HepG2 (cell line): Measurements from ENCODE around the gene IL17RB. TPM values are rescaled to one million over a fixed set of nuclear protein-coding genes. Genes with fewer than 3 reads are reported as not detected.

Experiments used
- FOXO1 ChIP-seq: sonication (generic); formaldehyde crosslinking; IDR thresholded peaks from 2 replicates; pipeline ENCODE4 v1.4.0; 2020; ENCODE audit warnings: missing genetic modification reagents
- MAFK ChIP-seq, 2 experiments: IDR thresholded peaks in 1 of 2; conservative IDR thresholded peaks in 1 of 2; 2 replicates each; pipeline ENCODE4 v1.6.1; 2011; ENCODE audit warnings: improper control_type of control experiment in 2 of 2, low read length in 2 of 2
- MED13 ChIP-seq: sonication (generic); formaldehyde crosslinking; IDR thresholded peaks from 2 replicates; pipeline ENCODE4 v1.5.0; 2020; ENCODE audit warnings: missing genetic modification reagents
- NCOA2 ChIP-seq: sonication (generic); formaldehyde crosslinking; IDR thresholded peaks from 2 replicates; pipeline ENCODE4 v1.8.0; 2022; ENCODE audit warnings: inconsistent platforms
- REPIN1 ChIP-seq: sonication (generic); formaldehyde crosslinking; IDR thresholded peaks from 2 replicates; pipeline ENCODE4 v1.8.0; 2022; ENCODE audit warnings: missing genetic modification reagents, low read depth, mild to moderate bottlenecking, borderline replicate concordance
- ZBTB14 ChIP-seq: sonication (generic); formaldehyde crosslinking; IDR thresholded peaks from 2 replicates; pipeline ENCODE4 v1.4.0; 2020; ENCODE audit warnings: missing genetic modification reagents
- ZFYVE20 ChIP-seq: sonication (generic); formaldehyde crosslinking; IDR thresholded peaks from 2 replicates; pipeline ENCODE4 v1.8.0; 2023; ENCODE audit warnings: low read depth, mild to moderate bottlenecking, moderate library complexity, missing genetic modification reagents, borderline replicate concordance
- ZNF639 ChIP-seq: conservative IDR thresholded peaks from 2 replicates; pipeline ENCODE4 v1.6.1; 2018; ENCODE audit warnings: missing genetic modification reagents
- ZNF790 ChIP-seq: sonication (generic); formaldehyde crosslinking; IDR thresholded peaks from 2 replicates; pipeline ENCODE4 v1.8.0; 2022; ENCODE audit warnings: missing genetic modification reagents, mild to moderate bottlenecking, borderline replicate concordance
- polyA plus RNA-seq, 8 experiments: library from polyadenylated mRNA; depleted of rRNA in 3 of 8; stranded (reverse) in 7 of 8; unstranded in 1 of 8; fragments of >200 nt; fragmentation: Illumina TruSeq in 4 of 8; extraction: Trizol in 4 of 8; gene quantifications; 2 replicates each; pipeline versions ENCODE4 v1.2.1 to v1.2.3, GENCODE V29; 2011 to 2016; ENCODE audit warnings: low read depth in 4 of 8, missing spikeins in 1 of 8, mixed read lengths in 1 of 8; ENCODE audit not compliant: insufficient read depth in 1 of 8
- total RNA-seq, 5 experiments: library from RNA; depleted of rRNA; stranded (reverse); fragments of >200 nt; fragmentation: Illumina TruSeq; extraction: Trizol; gene quantifications; 2 replicates each; pipeline ENCODE4 v1.2.3, GENCODE V29; 2016; ENCODE audit warnings: low read depth in 1 of 5
- TF ChIP-seq, protein P1 (sequence below): IDR thresholded peaks from 2 replicates; pipeline ENCODE4 v1.6.1; 2016; ENCODE audit warnings: missing genetic modification reagents, missing compliant biosample characterization
- TF ChIP-seq, protein P2 (sequence below): sonication (generic); formaldehyde crosslinking; IDR thresholded peaks from 2 replicates; pipeline ENCODE4 v1.9.0; 2022; ENCODE audit warnings: missing genetic modification reagents, mild to moderate bottlenecking, borderline replicate concordance
- TF ChIP-seq, protein P3 (sequence below): sonication (generic); formaldehyde crosslinking; IDR thresholded peaks from 2 replicates; pipeline ENCODE4 v1.4.0; 2020; ENCODE audit warnings: missing genetic modification reagents, borderline replicate concordance
- TF ChIP-seq, protein P4 (sequence below): sonication (generic); formaldehyde crosslinking; conservative IDR thresholded peaks from 2 replicates; pipeline ENCODE4 v1.8.0; 2022; ENCODE audit warnings: mild to moderate bottlenecking, moderate library complexity, missing genetic modification reagents
- TF ChIP-seq, protein P5 (sequence below): sonication (generic); formaldehyde crosslinking; IDR thresholded peaks from 2 replicates; pipeline ENCODE4 v1.8.0; 2022; ENCODE audit warnings: missing genetic modification reagents, mild to moderate bottlenecking, borderline replicate concordance

The IL17RB gene
- total and polyA plus RNA-seq, 2 of the 13 experiments (the other 11 are each of a cell fraction or from before 2014, with no cell fraction given) = 130 to 190 TPM

DNA sequence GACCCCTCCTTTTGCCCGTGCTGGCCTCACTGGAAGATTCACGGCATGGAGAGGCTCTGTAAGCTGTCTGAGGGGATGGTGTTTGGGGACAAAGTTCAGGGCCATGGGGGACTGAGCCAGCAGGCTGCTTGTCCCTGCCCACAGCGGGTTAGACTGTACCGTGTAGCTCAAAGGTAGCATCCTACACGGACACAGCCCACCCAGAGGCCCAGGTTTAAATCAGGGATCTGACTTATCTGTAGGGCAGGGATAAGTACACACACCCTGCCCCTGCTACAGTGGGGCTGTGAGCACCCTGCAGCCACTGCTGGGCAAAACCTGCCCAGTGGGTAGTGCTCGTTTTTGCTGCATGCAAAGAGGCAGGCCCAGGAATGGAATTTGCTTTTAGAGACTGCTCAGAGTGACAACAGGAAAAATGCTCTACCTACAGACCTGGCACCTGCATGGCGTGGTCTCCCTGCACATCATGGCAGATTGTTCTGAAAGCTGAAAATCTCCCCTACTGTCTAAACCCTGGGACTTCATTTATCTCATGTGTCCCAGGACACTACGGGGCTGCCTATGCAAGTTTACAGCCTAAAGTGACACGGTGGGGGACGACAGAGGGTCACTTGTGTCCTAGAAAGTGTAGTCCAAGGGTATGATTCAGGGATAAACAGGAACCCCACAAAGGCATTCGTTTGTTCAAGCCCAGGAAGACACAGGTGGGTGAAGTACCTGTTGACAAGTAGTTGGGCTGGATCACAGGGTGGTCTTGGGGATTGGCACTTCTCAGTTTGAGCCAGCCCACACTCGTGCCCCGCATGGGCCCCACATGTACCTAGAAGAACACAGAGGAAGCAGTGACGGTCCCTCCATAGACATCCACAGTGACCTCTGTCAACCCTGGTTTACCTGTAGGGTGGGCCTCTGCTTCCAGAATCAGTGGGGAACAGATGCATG, 27.9 kb upstream of the IL17RB start (continued):
- TF ChIP-seq, protein P1, sequence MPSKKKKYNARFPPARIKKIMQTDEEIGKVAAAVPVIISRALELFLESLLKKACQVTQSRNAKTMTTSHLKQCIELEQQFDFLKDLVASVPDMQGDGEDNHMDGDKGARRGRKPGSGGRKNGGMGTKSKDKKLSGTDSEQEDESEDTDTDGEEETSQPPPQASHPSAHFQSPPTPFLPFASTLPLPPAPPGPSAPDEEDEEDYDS (CRISPR knock-in tag) = 0 out of 2 replicates have a peak, but pooled peaks have one; percentile 25
- TF ChIP-seq ZNF790 (CRISPR knock-in tag) (no peak), ZBTB14 (CRISPR knock-in tag) (no peak), ZNF639 (no peak), NCOA2 (peak; percentile 56; the same call in 1 of the 2 replicates), FOXO1 (CRISPR knock-in tag) (peak; percentile 51; the same call in 1 of the 2 replicates), MED13 (CRISPR knock-in tag) (no peak), ZFYVE20 (CRISPR knock-in tag) (no peak), MAFK (conservative IDR thresholded peaks at IDR 0.05 in 1 of 2, IDR thresholded peaks at IDR 0.05 in 1 of 2; ENCODE audit: low read length in 2 of 2) (no peak), REPIN1 (peak; percentile 75; the same call in 1 of the 2 replicates)
- TF ChIP-seq, protein P2, sequence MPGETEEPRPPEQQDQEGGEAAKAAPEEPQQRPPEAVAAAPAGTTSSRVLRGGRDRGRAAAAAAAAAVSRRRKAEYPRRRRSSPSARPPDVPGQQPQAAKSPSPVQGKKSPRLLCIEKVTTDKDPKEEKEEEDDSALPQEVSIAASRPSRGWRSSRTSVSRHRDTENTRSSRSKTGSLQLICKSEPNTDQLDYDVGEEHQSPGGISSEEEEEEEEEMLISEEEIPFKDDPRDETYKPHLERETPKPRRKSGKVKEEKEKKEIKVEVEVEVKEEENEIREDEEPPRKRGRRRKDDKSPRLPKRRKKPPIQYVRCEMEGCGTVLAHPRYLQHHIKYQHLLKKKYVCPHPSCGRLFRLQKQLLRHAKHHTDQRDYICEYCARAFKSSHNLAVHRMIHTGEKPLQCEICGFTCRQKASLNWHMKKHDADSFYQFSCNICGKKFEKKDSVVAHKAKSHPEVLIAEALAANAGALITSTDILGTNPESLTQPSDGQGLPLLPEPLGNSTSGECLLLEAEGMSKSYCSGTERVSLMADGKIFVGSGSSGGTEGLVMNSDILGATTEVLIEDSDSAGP = peak; percentile 54; the same call in 1 of the 2 replicates
- TF ChIP-seq, protein P3, sequence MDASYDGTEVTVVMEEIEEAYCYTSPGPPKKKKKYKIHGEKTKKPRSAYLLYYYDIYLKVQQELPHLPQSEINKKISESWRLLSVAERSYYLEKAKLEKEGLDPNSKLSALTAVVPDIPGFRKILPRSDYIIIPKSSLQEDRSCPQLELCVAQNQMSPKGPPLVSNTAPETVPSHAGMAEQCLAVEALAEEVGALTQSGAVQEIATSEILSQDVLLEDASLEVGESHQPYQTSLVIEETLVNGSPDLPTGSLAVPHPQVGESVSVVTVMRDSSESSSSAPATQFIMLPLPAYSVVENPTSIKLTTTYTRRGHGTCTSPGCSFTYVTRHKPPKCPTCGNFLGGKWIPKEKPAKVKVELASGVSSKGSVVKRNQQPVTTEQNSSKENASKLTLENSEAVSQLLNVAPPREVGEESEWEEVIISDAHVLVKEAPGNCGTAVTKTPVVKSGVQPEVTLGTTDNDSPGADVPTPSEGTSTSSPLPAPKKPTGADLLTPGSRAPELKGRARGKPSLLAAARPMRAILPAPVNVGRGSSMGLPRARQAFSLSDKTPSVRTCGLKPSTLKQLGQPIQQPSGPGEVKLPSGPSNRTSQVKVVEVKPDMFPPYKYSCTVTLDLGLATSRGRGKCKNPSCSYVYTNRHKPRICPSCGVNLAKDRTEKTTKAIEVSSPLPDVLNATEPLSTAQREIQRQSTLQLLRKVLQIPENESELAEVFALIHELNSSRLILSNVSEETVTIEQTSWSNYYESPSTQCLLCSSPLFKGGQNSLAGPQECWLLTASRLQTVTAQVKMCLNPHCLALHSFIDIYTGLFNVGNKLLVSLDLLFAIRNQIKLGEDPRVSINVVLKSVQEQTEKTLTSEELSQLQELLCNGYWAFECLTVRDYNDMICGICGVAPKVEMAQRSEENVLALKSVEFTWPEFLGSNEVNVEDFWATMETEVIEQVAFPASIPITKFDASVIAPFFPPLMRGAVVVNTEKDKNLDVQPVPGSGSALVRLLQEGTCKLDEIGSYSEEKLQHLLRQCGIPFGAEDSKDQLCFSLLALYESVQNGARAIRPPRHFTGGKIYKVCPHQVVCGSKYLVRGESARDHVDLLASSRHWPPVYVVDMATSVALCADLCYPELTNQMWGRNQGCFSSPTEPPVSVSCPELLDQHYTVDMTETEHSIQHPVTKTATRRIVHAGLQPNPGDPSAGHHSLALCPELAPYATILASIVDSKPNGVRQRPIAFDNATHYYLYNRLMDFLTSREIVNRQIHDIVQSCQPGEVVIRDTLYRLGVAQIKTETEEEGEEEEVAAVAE (CRISPR knock-in tag) = 0 out of 2 replicates have a peak, but pooled peaks have one; percentile 46
- TF ChIP-seq, protein P4, sequence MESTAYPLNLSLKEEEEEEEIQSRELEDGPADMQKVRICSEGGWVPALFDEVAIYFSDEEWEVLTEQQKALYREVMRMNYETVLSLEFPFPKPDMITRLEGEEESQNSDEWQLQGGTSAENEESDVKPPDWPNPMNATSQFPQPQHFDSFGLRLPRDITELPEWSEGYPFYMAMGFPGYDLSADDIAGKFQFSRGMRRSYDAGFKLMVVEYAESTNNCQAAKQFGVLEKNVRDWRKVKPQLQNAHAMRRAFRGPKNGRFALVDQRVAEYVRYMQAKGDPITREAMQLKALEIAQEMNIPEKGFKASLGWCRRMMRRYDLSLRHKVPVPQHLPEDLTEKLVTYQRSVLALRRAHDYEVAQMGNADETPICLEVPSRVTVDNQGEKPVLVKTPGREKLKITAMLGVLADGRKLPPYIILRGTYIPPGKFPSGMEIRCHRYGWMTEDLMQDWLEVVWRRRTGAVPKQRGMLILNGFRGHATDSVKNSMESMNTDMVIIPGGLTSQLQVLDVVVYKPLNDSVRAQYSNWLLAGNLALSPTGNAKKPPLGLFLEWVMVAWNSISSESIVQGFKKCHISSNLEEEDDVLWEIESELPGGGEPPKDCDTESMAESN = peak; percentile 99
- TF ChIP-seq, protein P5, sequence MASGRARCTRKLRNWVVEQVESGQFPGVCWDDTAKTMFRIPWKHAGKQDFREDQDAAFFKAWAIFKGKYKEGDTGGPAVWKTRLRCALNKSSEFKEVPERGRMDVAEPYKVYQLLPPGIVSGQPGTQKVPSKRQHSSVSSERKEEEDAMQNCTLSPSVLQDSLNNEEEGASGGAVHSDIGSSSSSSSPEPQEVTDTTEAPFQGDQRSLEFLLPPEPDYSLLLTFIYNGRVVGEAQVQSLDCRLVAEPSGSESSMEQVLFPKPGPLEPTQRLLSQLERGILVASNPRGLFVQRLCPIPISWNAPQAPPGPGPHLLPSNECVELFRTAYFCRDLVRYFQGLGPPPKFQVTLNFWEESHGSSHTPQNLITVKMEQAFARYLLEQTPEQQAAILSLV (CRISPR knock-in tag) = no peak
